OCI-LY3 (cell line): ENCODE results near the gene STUB1.

Experiments
- H2AFZ ChIP-seq: fragments of 200-600, 300-600 bp; shearing (Covaris generic); 2 replicates; pipeline ENCODE4 v1.6.0; 2014; ENCODE audit warnings: antibody characterized with exemption, low read depth, low read length
- H3K27ac ChIP-seq: fragments of 200-600, 300-600 bp; sonication (generic); 2 replicates; pipeline ENCODE4 v1.5.1; 2014; ENCODE audit warnings: mild to moderate bottlenecking, low read length, moderate library complexity, mixed read lengths
- H3K27me3 ChIP-seq: fragments of 200-600, 300-600 bp; sonication (generic); 2 replicates; pipeline ENCODE4 v1.6.1; 2014; ENCODE audit warnings: low read depth, low read length, mixed read lengths
- H3K36me3 ChIP-seq: fragments of 200-600, 300-600 bp; sonication (generic); replicated peaks from 2 replicates; pipeline ENCODE3; 2014; ENCODE audit warnings: low read depth, low read length, mixed read lengths
- H3K4me1 ChIP-seq: fragments of 300-600, 200-600 bp; sonication (generic); 2 replicates; pipeline ENCODE4 v1.6.1; 2014; ENCODE audit warnings: low read length, mixed read lengths
- H3K4me2 ChIP-seq: fragments of 200-600, 300-600 bp; sonication (generic); 2 replicates; pipeline ENCODE4 v1.6.1; 2014; ENCODE audit warnings: low read length, mixed read lengths
- H3K4me3 ChIP-seq: fragments of 300-600, 200-600 bp; sonication (generic); 2 replicates; pipeline ENCODE4 v1.5.1; 2014; ENCODE audit warnings: antibody characterized with exemption, mild to moderate bottlenecking, low read length, moderate library complexity
- H3K79me2 ChIP-seq: fragments of 300-600, 200-600 bp; shearing (Covaris generic); 2 replicates; pipeline ENCODE4 v1.6.1; 2014; ENCODE audit warnings: mild to moderate bottlenecking, low read length, mixed read lengths
- H3K9ac ChIP-seq: fragments of 300-600, 200-600 bp; shearing (Covaris generic); 2 replicates; pipeline ENCODE4 v1.6.0; 2014; ENCODE audit warnings: mild to moderate bottlenecking, low read length, moderate library complexity
- H3K9me3 ChIP-seq: fragments of 200-600, 300-600 bp; shearing (Covaris generic); 2 replicates; pipeline ENCODE4 v1.6.1; 2014; ENCODE audit warnings: low read length, mixed read lengths; ENCODE audit not compliant: insufficient read depth
- H4K20me1 ChIP-seq: fragments of 200-600, 300-600 bp; sonication (generic); 2 replicates; pipeline ENCODE4 v1.6.1; 2016; ENCODE audit warnings: low read length, mixed read lengths; ENCODE audit not compliant: insufficient read depth
- CTCF ChIP-seq: fragments of 200-600, 300-600 bp; sonication (generic); IDR thresholded peaks from 2 replicates; pipeline ENCODE4 v1.5.1; 2014; ENCODE audit warnings: antibody characterized with exemption, low read length, low read depth
- EZH2phosphoT487 ChIP-seq: fragments of 200-600 bp; shearing (Covaris generic); IDR thresholded peaks from 2 replicates; pipeline ENCODE4 v1.6.1; 2018; ENCODE audit warnings: antibody characterized with exemption, mixed run types, low read depth

STUB1 gene

DNA sequence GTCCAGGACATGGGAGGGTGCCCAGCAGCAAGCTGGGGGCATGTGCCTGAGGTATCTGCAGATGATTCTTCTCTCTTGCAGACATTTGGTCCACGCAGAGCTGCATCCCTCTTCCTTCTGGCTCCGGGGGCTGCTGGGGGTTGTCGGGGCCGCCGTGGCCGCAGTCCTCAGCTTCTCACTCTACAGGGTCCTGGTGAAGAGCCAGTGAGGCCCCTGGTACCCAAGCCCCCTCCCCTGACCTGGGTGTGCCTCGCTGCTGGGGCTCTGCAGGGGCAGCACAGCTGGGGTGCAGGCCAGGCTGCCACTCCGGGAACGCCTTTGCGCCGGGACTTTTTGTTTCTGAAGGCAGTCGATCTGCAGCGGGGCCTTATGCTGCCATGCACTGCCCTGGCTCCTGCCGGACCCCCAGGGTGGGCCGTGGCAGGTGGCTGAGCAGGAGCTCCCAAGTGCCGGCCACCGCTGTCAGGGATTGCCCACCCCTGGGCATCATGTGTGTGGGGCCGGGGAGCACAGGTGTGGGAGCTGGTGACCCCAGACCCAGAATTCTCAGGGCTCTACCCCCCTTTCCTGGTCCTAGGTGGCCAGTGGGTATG, 6.7 kb upstream of the STUB1 start:
- peaks cover 26% of the 10 kb centered on the region for H3K36me3 ChIP-seq
- no peaks in the 10 kb centered on the region for H3K9me3 ChIP-seq
- H2AFZ ChIP-seq: no peak overlapping the region
- no peak overlapping the region for H3K27ac ChIP-seq
- H3K4me3 ChIP-seq: no peak overlapping the region
- peaks cover 15% of the 10 kb centered on the region for H3K79me2 ChIP-seq
- H4K20me1 ChIP-seq: no peaks in the 10 kb centered on the region
- peaks cover 7% of the 10 kb centered on the region for H3K4me1 ChIP-seq
- H3K9ac ChIP-seq: no peak overlapping the region
- TF ChIP-seq CTCF: no peak
- no peak for TF ChIP-seq EZH2phosphoT487
- no peaks in the 10 kb centered on the region for H3K27me3 ChIP-seq
- no peak overlapping the region for H3K4me2 ChIP-seq

DNA sequence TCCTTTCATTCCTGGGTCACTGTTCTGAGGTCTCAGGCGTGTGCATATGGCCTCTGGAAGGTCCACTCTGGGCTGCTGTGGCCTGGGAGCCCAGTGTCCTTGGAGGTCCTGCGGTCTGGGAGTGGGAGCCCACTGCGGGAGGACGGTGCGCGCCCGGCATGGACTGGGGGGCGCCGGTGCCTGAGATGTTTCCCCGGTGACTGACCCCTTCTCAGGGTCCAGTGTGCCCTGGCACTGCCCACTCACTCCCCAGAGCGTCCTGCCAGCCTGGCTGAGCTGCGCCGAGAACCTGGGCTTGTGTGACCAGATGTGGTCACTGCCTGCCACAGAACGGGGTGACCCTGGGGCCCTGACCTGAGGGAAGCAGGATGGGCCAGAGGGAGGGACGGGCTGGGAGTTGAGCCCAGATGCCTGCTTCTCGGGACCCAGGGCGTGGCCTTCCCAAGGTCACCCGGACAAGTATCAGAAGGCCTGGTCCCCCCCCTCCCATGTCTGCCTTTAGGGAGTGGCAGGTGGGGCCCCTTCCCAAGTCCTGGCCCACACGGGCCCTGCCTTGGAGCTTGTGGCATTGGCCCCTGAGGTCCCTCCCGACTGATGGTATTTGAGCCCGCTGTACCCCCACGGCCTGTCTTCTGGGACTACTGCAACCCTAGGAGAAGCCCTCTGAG, 5.9 kb upstream of the STUB1 start:
- no peaks in the 10 kb centered on the region for H3K9me3 ChIP-seq
- H3K27ac ChIP-seq: no peak overlapping the region
- TF ChIP-seq CTCF (no peak), EZH2phosphoT487 (no peak)
- peaks cover 26% of the 10 kb centered on the region for H3K36me3 ChIP-seq
- H3K9ac ChIP-seq: no peak overlapping the region
- H3K4me2 ChIP-seq: no peak overlapping the region
- H3K79me2 ChIP-seq: peaks cover 7% of the 10 kb centered on the region
- no peak overlapping the region for H3K4me3 ChIP-seq
- no peak overlapping the region for H2AFZ ChIP-seq
- H3K27me3 ChIP-seq: no peaks in the 10 kb centered on the region
- no peaks in the 10 kb centered on the region for H4K20me1 ChIP-seq
- peaks cover 2% of the 10 kb centered on the region for H3K4me1 ChIP-seq

- Histone ChIP-seq H2AFZ (no peak within 1 kb of the TSS), H4K20me1 (no peaks in the 10 kb centered on the region), H3K9me3 (no peaks in the 10 kb centered on the region), H3K27ac (no peak within 1 kb of the TSS), H3K9ac (no peak within 1 kb of the TSS), H3K4me3 (no peak within 1 kb of the TSS; the same call in 1 of the 2 replicates), H3K4me1 (no peaks in the 10 kb centered on the region), H3K4me2 (peak within 1 kb of the TSS; percentile 28), H3K27me3 (no peaks in the 10 kb centered on the region), H3K79me2 (no peaks in the 10 kb centered on the region), H3K36me3 (peaks cover 17% of the 10 kb centered on the region)
- TF ChIP-seq EZH2phosphoT487 (no peak), CTCF (no peak)
Observed at GRCh38 chr16:674968-675883, 5.0 kb upstream of the STUB1 start, which contains the start of gene RHBDL1. Gene RHBDL1 (plus strand): TSS chr16:675671. CDS start chr16:675791, 120 bp downstream.
